Measurements from ENCODE around the gene SLC14A1. TPM values are rescaled to one million over a fixed set of nuclear protein-coding genes. Genes with fewer than 3 reads are reported as not detected.
A peak's percentile ranks its signal among the peaks of the same experiment; 100 is the strongest.

Gene SLC14A1
- polyA plus RNA-seq, 1 donor (not counting 4 experiments of a cell fraction or from before 2014, with no cell fraction given), result not detected

GRCh38 chr18:45733535-45733934, 9.6 kb downstream of the SLC14A1 start:
- H3K36me3 ChIP-seq (ENCODE audit: control insufficient read depth in 2 of 2, extremely low read depth in 1 of 2, insufficient read depth in 2 of 2, low read length in 2 of 2), result no peaks in the 10 kb centered on the region
- no peak overlapping the region for H3K4me2 ChIP-seq (ENCODE audit: control insufficient read depth, extremely low read depth, insufficient read depth, low read depth, low read length)
- no peak overlapping the region for H3K9ac ChIP-seq (ENCODE audit: control insufficient read depth, extremely low read depth, insufficient read depth, low read length)
- H3K9me1 ChIP-seq (ENCODE audit: control insufficient read depth, extremely low read depth, insufficient read depth, low read length), result no peaks in the 10 kb centered on the region
- FAIRE-seq (no peak), DNase-seq (ENCODE audit: low read depth, low spot score) (no peak)
- dilution Hi-C loops (cut with MboI; ENCODE audit: extremely low pct_ligation_motif_present, low sequenced_read_pairs), result no loop called here
- peaks cover 2% of the 10 kb centered on the region for H3K4me1 ChIP-seq (ENCODE audit: control insufficient read depth, extremely low read depth, insufficient read depth, low read length)
- H3K9me3 ChIP-seq (ENCODE audit: control insufficient read depth, low read depth, low read length), result no peaks in the 10 kb centered on the region
- H3K4me3 ChIP-seq (ENCODE audit: control insufficient read depth in 2 of 3, extremely low read depth in 1 of 3, insufficient read depth in 2 of 3, low read depth in 1 of 3, low read length in 3 of 3), result no peak overlapping the region
- TF ChIP-seq, protein P1, sequence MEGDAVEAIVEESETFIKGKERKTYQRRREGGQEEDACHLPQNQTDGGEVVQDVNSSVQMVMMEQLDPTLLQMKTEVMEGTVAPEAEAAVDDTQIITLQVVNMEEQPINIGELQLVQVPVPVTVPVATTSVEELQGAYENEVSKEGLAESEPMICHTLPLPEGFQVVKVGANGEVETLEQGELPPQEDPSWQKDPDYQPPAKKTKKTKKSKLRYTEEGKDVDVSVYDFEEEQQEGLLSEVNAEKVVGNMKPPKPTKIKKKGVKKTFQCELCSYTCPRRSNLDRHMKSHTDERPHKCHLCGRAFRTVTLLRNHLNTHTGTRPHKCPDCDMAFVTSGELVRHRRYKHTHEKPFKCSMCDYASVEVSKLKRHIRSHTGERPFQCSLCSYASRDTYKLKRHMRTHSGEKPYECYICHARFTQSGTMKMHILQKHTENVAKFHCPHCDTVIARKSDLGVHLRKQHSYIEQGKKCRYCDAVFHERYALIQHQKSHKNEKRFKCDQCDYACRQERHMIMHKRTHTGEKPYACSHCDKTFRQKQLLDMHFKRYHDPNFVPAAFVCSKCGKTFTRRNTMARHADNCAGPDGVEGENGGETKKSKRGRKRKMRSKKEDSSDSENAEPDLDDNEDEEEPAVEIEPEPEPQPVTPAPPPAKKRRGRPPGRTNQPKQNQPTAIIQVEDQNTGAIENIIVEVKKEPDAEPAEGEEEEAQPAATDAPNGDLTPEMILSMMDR (optimal IDR thresholded peaks at IDR 0.05 in 1 of 3, IDR thresholded peaks at IDR 0.05 in 1 of 3, conservative IDR thresholded peaks at IDR 0.05 in 1 of 3; ENCODE audit: extremely low read depth in 1 of 3, insufficient read depth in 2 of 3, low read length in 3 of 3), result peak in 1 of 3 experiments; percentile 18
- TF ChIP-seq EZH2 (IDR thresholded peaks at IDR 0.05; ENCODE audit: low read length), result no peak
- no peaks in the 10 kb centered on the region for H3K27me3 ChIP-seq (ENCODE audit: control insufficient read depth, extremely low read depth, insufficient read depth, low read length)
- no peak overlapping the region for H3K27ac ChIP-seq (ENCODE audit: control insufficient read depth, insufficient read depth, low read length)
- no peaks in the 10 kb centered on the region for H4K20me1 ChIP-seq (ENCODE audit: control insufficient read depth, extremely low read depth, insufficient read depth, low read length)
- H2AFZ ChIP-seq (ENCODE audit: control insufficient read depth, low read length), result no peak overlapping the region
- no peaks in the 10 kb centered on the region for H3K79me2 ChIP-seq (ENCODE audit: control insufficient read depth, insufficient read depth, low read length)

- no peak for FAIRE-seq
- H3K4me2 ChIP-seq (ENCODE audit: control insufficient read depth, extremely low read depth, insufficient read depth, low read depth, low read length), result no peak overlapping the region
- no peak overlapping the region for H3K9ac ChIP-seq (ENCODE audit: control insufficient read depth, extremely low read depth, insufficient read depth, low read length)
- no peaks in the 10 kb centered on the region for H4K20me1 ChIP-seq (ENCODE audit: control insufficient read depth, extremely low read depth, insufficient read depth, low read length)
- no peak overlapping the region for H3K4me3 ChIP-seq (ENCODE audit: control insufficient read depth in 2 of 3, extremely low read depth in 1 of 3, insufficient read depth in 2 of 3, low read depth in 1 of 3, low read length in 3 of 3)
- no peak for TF ChIP-seq EZH2 (IDR thresholded peaks at IDR 0.05; ENCODE audit: low read length)
- TF ChIP-seq, protein P1 (optimal IDR thresholded peaks at IDR 0.05 in 1 of 3, IDR thresholded peaks at IDR 0.05 in 1 of 3, conservative IDR thresholded peaks at IDR 0.05 in 1 of 3; ENCODE audit: extremely low read depth in 1 of 3, insufficient read depth in 2 of 3, low read length in 3 of 3), result no peak
- no peaks in the 10 kb centered on the region for H3K27me3 ChIP-seq (ENCODE audit: control insufficient read depth, extremely low read depth, insufficient read depth, low read length)
- no peak overlapping the region for H3K27ac ChIP-seq (ENCODE audit: control insufficient read depth, insufficient read depth, low read length)
- no peaks in the 10 kb centered on the region for H3K9me1 ChIP-seq (ENCODE audit: control insufficient read depth, extremely low read depth, insufficient read depth, low read length)
- DNase-seq (ENCODE audit: low read depth, low spot score), result no peak
- H3K79me2 ChIP-seq (ENCODE audit: control insufficient read depth, insufficient read depth, low read length), result no peaks in the 10 kb centered on the region
- H3K4me1 ChIP-seq (ENCODE audit: control insufficient read depth, extremely low read depth, insufficient read depth, low read length), result peaks cover 2% of the 10 kb centered on the region
- no peaks in the 10 kb centered on the region for H3K36me3 ChIP-seq (ENCODE audit: control insufficient read depth in 2 of 2, extremely low read depth in 1 of 2, insufficient read depth in 2 of 2, low read length in 2 of 2)
- dilution Hi-C loops (cut with MboI; ENCODE audit: extremely low pct_ligation_motif_present, low sequenced_read_pairs), result no loop called here
- H3K9me3 ChIP-seq (ENCODE audit: control insufficient read depth, low read depth, low read length), result no peaks in the 10 kb centered on the region
- no peak overlapping the region for H2AFZ ChIP-seq (ENCODE audit: control insufficient read depth, low read length)
These were observed 10.5 kb downstream of the SLC14A1 start for GRCh38 chr18:45734505-45734904.
